Smooth muscle cell (in vitro differentiated cells): ENCODE results near the gene CDCA5. TPM values are rescaled to one million over a fixed set of nuclear protein-coding genes. Genes with fewer than 3 reads are reported as not detected.

ENCODE experiments used
- DNase-seq: peaks from one replicate; lab custom pipeline; 2025; ENCODE audit not compliant: unreplicated experiment; lab: John Stamatoyannopoulos, UW
- H2AFZ ChIP-seq: fragments of 200-600 bp; sonication (generic); 2 replicates; pipeline ENCODE4 v1.6.0; 2016; ENCODE audit warnings: antibody characterized with exemption, low read depth, mild to moderate bottlenecking
- H3F3A ChIP-seq: fragments of 200-600 bp; sonication (generic); 2 replicates; pipeline ENCODE4 v1.6.0; 2017; ENCODE audit warnings: antibody characterized with exemption, low read depth
- H3K27ac ChIP-seq: fragments of 200-600 bp; sonication (generic); 2 replicates; pipeline ENCODE4 v1.5.1; 2016; ENCODE audit warnings: low read depth, mild to moderate bottlenecking
- H3K27me3 ChIP-seq: fragments of 200-600 bp; sonication (generic); 2 replicates; pipeline ENCODE4 v1.6.1; 2016; ENCODE audit warnings: low read depth, mild to moderate bottlenecking
- H3K36me3 ChIP-seq: fragments of 200-600 bp; sonication (generic); 2 replicates; pipeline ENCODE4 v1.5.1; 2016; ENCODE audit warnings: low read depth
- H3K4me1 ChIP-seq: fragments of 200-600 bp; sonication (generic); 2 replicates; pipeline ENCODE4 v1.5.1; 2016; ENCODE audit warnings: low read depth
- H3K4me2 ChIP-seq: fragments of 200-600 bp; sonication (generic); 2 replicates; pipeline ENCODE4 v1.6.0; 2016; ENCODE audit warnings: mild to moderate bottlenecking
- H3K4me3 ChIP-seq: fragments of 200-600 bp; sonication (generic); 2 replicates; pipeline ENCODE4 v1.5.1; 2016; ENCODE audit warnings: mild to moderate bottlenecking
- H3K79me2 ChIP-seq: fragments of 200-600 bp; sonication (generic); 2 replicates; pipeline ENCODE4 v1.6.0; 2016; ENCODE audit warnings: low read depth, mild to moderate bottlenecking
- H3K9ac ChIP-seq: fragments of 200-600 bp; sonication (generic); 2 replicates; pipeline ENCODE4 v1.6.0; 2016; ENCODE audit warnings: low read depth
- H3K9me3 ChIP-seq: fragments of 200-600 bp; sonication (generic); replicated peaks from 2 replicates; pipeline ENCODE4 v1.5.1; 2016; ENCODE audit warnings: low read depth
- H4K20me1 ChIP-seq: fragments of 200-600 bp; sonication (generic); 2 replicates; pipeline ENCODE4 v1.6.0; 2016; ENCODE audit warnings: low read depth
- WGBS: methylation state at CpG from one replicate; pipeline ENCODE4 v1.1.7; 2016; ENCODE audit warnings: low lambda C conversion rate; 5-methylcytosine and 5-hydroxymethylcytosine counted together
- polyA plus RNA-seq: library from polyadenylated mRNA; unstranded; fragments of >200 nt; fragmentation: Nextera tagmentation; extraction: Ambion mirVana; gene quantifications from 2 replicates; pipeline ENCODE4 v1.2.1, GENCODE V29; 2016
- total RNA-seq: library from RNA; depleted of rRNA; stranded (reverse); fragments of >200 nt; gene quantifications from 2 replicates; pipeline ENCODE4 v1.2.3, GENCODE V29; 2014
- TF ChIP-seq, protein P1 (sequence below): fragments of 200-600 bp; sonication (generic); IDR thresholded peaks from 2 replicates; pipeline ENCODE4 v1.5.1; 2017; ENCODE audit warnings: borderline replicate concordance, mild to moderate bottlenecking, antibody characterized with exemption; ENCODE audit not compliant: insufficient read depth, poor library complexity, severe bottlenecking

CDCA5 gene, protein sequence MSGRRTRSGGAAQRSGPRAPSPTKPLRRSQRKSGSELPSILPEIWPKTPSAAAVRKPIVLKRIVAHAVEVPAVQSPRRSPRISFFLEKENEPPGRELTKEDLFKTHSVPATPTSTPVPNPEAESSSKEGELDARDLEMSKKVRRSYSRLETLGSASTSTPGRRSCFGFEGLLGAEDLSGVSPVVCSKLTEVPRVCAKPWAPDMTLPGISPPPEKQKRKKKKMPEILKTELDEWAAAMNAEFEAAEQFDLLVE
- total RNA-seq (8.0 and 8.3 TPM in 2 replicates), polyA plus RNA-seq (8.5 and 11.2 TPM in 2 replicates)

DNA sequence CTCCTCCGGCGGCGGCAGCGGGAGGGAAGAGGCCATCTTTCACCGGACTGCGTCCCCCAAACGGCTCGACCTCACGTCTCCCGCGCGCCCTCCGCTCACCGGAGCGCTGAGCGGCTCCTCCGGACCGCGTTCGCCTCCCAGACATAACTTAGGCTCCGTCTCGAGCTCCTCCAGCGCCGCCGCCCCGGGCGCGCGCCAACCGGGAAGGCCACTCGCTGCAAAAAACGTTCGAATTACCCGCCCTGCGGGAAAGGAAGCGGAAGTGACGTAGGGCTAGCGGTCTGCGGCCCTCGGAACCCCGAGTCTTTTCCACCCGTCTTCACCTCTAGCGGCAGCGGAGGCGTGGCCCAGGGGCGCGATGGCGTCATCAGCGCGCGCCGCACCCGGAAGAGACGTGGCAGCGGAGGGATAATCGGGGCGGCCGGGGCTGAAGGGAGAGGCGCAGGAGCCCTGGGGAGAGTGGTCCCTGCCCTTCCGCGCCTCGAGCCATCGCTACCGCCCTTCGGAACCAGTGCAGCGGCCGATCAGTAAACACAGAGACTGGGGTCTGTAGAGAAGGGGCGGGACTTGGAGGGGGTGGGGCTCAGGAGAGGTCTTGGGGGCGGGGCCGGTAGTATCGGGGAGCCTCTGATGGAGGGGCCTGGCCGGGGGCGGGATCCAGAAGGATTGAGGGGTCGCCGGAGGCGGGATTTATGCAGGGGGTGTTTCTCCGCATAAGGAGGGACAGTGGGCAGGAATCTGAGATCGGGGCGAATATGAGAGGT, at the start of gene CDCA5, which contains the start of gene ZFPL1:
TSS of gene CDCA5 (minus strand) at position 207 of the 764 bp plus-strand sequence. CDS start at position 145, 62 bp downstream.
TSS of gene ZFPL1 (plus strand) at position 389 of the 764 bp plus-strand sequence. CDS start 477 bp downstream, outside the sequence.
- no peaks in the 10 kb centered on the region for H3K27me3 ChIP-seq
- 1% methylated on average over 75 of the region's 79 CpGs for WGBS
- H3F3A ChIP-seq, result no peaks in the 10 kb centered on the region
- H2AFZ ChIP-seq, result peak within 1 kb of the TSS; percentile 92
- H4K20me1 ChIP-seq, result no peaks in the 10 kb centered on the region
- H3K27ac ChIP-seq, result peak within 1 kb of the TSS; percentile 92
- H3K79me2 ChIP-seq, result peaks cover 28% of the 10 kb centered on the region
- peak within 1 kb of the TSS; percentile 96 for H3K4me2 ChIP-seq
- TF ChIP-seq, protein P1, sequence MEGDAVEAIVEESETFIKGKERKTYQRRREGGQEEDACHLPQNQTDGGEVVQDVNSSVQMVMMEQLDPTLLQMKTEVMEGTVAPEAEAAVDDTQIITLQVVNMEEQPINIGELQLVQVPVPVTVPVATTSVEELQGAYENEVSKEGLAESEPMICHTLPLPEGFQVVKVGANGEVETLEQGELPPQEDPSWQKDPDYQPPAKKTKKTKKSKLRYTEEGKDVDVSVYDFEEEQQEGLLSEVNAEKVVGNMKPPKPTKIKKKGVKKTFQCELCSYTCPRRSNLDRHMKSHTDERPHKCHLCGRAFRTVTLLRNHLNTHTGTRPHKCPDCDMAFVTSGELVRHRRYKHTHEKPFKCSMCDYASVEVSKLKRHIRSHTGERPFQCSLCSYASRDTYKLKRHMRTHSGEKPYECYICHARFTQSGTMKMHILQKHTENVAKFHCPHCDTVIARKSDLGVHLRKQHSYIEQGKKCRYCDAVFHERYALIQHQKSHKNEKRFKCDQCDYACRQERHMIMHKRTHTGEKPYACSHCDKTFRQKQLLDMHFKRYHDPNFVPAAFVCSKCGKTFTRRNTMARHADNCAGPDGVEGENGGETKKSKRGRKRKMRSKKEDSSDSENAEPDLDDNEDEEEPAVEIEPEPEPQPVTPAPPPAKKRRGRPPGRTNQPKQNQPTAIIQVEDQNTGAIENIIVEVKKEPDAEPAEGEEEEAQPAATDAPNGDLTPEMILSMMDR, result no peak
- H3K9me3 ChIP-seq, result no peaks in the 10 kb centered on the region
- peak within 1 kb of the TSS; percentile 94 for H3K9ac ChIP-seq
- peak within 1 kb of the TSS; percentile 81 for H3K4me3 ChIP-seq
- H3K36me3 ChIP-seq, result no peaks in the 10 kb centered on the region
- H3K4me1 ChIP-seq, result peaks cover 11% of the 10 kb centered on the region
- DNase-seq, result peak; percentile 84

DNA sequence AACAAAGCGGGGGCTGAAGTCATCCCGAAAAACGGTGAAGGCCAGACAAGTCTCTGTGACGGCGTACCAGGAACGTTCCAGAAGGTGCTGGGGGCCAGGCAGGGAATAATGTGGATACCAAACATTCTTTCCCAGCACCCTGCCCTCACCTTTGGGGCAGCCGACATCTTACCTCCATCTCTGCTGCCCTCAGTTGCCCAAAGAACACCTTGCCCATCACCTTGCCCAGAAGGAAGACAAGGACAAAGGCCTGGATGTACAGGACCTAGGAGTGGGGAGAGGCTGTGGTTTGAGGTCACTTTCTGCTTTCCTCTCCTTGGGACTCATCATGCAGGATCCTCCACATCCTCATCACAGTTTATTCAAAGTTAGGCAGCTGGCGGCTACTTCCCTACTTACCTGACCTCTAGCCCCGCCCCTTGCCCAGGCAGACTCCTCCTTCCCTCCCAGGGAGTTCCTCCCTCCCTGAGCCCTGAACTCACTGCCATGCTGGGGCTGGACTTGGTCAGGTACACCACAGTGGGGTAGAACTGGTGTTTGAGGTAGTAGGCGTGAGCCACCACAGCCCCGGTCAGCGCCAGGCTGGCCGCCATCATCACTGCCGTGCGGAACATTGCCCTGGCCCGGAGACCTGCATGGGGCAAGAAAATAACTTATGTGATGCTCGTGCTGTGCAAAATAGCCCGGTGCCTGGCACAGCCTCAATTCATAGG, 49.3 kb upstream of the CDCA5 start:
- peak overlapping the region; percentile 65 for H3K4me3 ChIP-seq
- H3K79me2 ChIP-seq, result peaks cover 18% of the 10 kb centered on the region
- H2AFZ ChIP-seq, result no peak overlapping the region
- WGBS, result 55% methylated on average over 18 of the region's 18 CpGs
- H3K4me1 ChIP-seq, result peaks cover 5% of the 10 kb centered on the region
- H4K20me1 ChIP-seq, result peaks cover 30% of the 10 kb centered on the region
- peak overlapping the region; percentile 93 for H3K27ac ChIP-seq
- H3F3A ChIP-seq, result peaks cover 8% of the 10 kb centered on the region
- H3K9ac ChIP-seq, result peak overlapping the region; percentile 93
- H3K36me3 ChIP-seq, result no peaks in the 10 kb centered on the region
- H3K9me3 ChIP-seq, result no peaks in the 10 kb centered on the region
- H3K27me3 ChIP-seq, result no peaks in the 10 kb centered on the region
- no peak for DNase-seq
- H3K4me2 ChIP-seq, result peak overlapping the region; percentile 83
- TF ChIP-seq, protein P1, result no peak

DNA sequence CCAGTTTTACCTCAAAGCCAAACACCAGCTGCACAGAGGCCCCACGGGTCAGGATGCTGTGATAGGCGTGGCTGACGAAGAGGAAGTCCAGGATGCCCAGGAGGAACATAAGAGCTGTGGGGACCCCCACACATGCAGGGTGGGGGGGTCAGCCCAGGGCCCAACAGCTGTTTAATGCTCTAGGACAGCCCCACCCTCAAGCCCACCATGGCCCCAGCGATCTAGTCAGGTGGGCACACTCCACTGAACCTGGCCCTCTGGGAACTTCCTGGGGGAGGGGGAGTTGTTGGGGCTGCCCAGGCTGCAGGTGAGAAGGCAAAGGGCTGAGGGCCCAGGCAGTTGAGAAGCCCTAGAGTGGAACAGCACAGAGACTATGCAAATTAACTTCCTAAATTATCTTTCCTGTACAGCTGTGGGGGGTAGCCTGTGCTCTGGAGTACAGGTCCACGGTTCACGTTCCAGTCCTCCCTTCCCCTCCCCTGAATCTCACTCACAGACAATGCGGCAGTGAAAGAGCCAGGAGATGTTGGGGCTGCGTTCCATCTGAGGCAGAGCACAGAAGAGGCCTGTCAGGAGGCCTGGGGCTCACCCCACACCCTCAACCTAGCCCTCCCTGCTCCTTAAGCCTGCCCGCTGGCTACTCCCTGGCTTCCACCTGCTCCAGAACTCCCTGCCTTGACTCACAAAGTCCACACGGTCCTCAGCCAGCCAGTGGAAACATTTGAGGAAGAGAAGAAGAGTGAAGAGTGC, 48.6 kb upstream of the CDCA5 start:
- H3F3A ChIP-seq, result peaks cover 9% of the 10 kb centered on the region
- H3K27me3 ChIP-seq, result no peaks in the 10 kb centered on the region
- peaks cover 30% of the 10 kb centered on the region for H4K20me1 ChIP-seq
- no peaks in the 10 kb centered on the region for H3K9me3 ChIP-seq
- TF ChIP-seq, protein P1, result no peak
- H3K9ac ChIP-seq, result no peak overlapping the region
- no peak overlapping the region for H3K4me3 ChIP-seq
- no peak overlapping the region for H2AFZ ChIP-seq
- H3K4me2 ChIP-seq, result peak overlapping the region; percentile 83
- H3K36me3 ChIP-seq, result no peaks in the 10 kb centered on the region
- H3K27ac ChIP-seq, result no peak overlapping the region
- peaks cover 18% of the 10 kb centered on the region for H3K79me2 ChIP-seq
- 95% methylated on average over 10 of the region's 10 CpGs for WGBS
- H3K4me1 ChIP-seq, result peaks cover 5% of the 10 kb centered on the region
- DNase-seq, result no peak
